Measurements from ENCODE around the gene BEND4. TPM values are rescaled to one million over a fixed set of nuclear protein-coding genes. Genes with fewer than 3 reads are reported as not detected.

BEND4 gene
- total RNA-seq, 1 experiment from 2014 or later = 0.13 TPM

DNA sequence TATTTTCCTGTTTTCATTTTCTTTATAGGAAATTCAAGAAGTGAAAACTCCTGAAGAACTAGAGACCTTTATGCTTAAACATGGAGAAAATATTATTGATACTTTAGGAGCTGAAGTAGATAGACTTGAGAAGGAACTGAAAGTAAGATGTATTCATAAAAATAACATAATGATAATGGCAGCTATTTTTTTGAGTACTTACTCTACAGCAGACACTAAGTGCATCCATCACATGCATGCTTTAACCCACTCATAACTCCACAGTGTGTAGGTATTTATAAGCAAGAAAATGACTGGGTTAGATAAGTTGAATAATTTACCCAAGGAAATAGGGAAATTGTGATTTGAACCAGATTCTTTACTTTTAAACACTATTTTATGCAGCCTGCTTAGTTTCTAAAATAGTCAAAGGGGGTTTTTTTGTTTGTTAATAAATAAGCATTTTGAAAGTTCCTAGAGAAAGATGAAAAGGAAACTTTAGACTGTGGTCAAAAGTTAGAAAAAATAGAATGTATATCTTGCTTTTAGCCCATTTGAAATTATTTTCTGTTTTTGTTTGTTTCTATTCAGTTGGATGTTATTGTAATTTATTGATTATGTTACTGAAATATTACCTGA is 74.2 kb downstream of the BEND4 start:
- CTCF ChIA-PET = no interaction called here
- intact Hi-C loops (cut with micrococcal nuclease; ENCODE audit: unreplicated experiment) = no loop called here
- DNase-seq (ENCODE audit: low spot score) = no peak
- BruUV-seq (replicated peaks) = no TSS peak
- no peaks in the 10 kb centered on the region for H3K27me3 ChIP-seq (replicated peaks; ENCODE audit: insufficient read depth, low read depth, low read length, poor library complexity)
- no peak for TF ChIP-seq EZH2 (IDR thresholded peaks at IDR 0.05; ENCODE audit: borderline replicate concordance, low read depth, low read length, poor library complexity, severe bottlenecking)
- TF ChIP-seq CTCF (conservative IDR thresholded peaks at IDR 0.05; ENCODE audit: low read depth, low read length) = no peak
- H3K9me3 ChIP-seq (ENCODE audit: low read depth, low read length, poor library complexity, severe bottlenecking) = no peaks in the 10 kb centered on the region
- H3K27ac ChIP-seq (ENCODE audit: low read depth, low read length, poor library complexity, severe bottlenecking) = no peak overlapping the region
- POLR2A ChIA-PET (ENCODE audit: low non-redundant PET) = no interaction called here
- H3K4me3 ChIP-seq (ENCODE audit: low read depth, low read length, poor library complexity, severe bottlenecking) = no peak overlapping the region
- no peaks in the 10 kb centered on the region for H3K4me1 ChIP-seq (ENCODE audit: insufficient read depth, low read length, poor library complexity, severe bottlenecking)
- H3K36me3 ChIP-seq (ENCODE audit: insufficient read depth, low read length, poor library complexity, severe bottlenecking) = no peaks in the 10 kb centered on the region

- no TSS peak for BruUV-seq (replicated peaks)
- H3K27me3 ChIP-seq (replicated peaks; ENCODE audit: insufficient read depth, low read depth, low read length, poor library complexity) = no peaks in the 10 kb centered on the region
- ChIA-PET CTCF (no interaction called here), POLR2A (ENCODE audit: low non-redundant PET) (no interaction called here)
- H3K36me3 ChIP-seq (ENCODE audit: insufficient read depth, low read length, poor library complexity, severe bottlenecking) = no peaks in the 10 kb centered on the region
- H3K27ac ChIP-seq (ENCODE audit: low read depth, low read length, poor library complexity, severe bottlenecking) = no peak overlapping the region
- no peaks in the 10 kb centered on the region for H3K9me3 ChIP-seq (ENCODE audit: low read depth, low read length, poor library complexity, severe bottlenecking)
- TF ChIP-seq CTCF (conservative IDR thresholded peaks at IDR 0.05; ENCODE audit: low read depth, low read length) = no peak
- TF ChIP-seq EZH2 (IDR thresholded peaks at IDR 0.05; ENCODE audit: borderline replicate concordance, low read depth, low read length, poor library complexity, severe bottlenecking) = no peak
- no peak for DNase-seq (ENCODE audit: low spot score)
- no peaks in the 10 kb centered on the region for H3K4me1 ChIP-seq (ENCODE audit: insufficient read depth, low read length, poor library complexity, severe bottlenecking)
- no peak overlapping the region for H3K4me3 ChIP-seq (ENCODE audit: low read depth, low read length, poor library complexity, severe bottlenecking)
- intact Hi-C loops (cut with micrococcal nuclease; ENCODE audit: unreplicated experiment) = no loop called here
Observed at GRCh38 chr4:42074294-42074693, 78.2 kb downstream of the BEND4 start.

GRCh38 chr4:42070463-42070862 is 82.0 kb downstream of the BEND4 start:
- TF ChIP-seq CTCF (conservative IDR thresholded peaks at IDR 0.05; ENCODE audit: low read depth, low read length) = no peak
- TF ChIP-seq EZH2 (IDR thresholded peaks at IDR 0.05; ENCODE audit: borderline replicate concordance, low read depth, low read length, poor library complexity, severe bottlenecking) = no peak
- CTCF ChIA-PET = no interaction called here
- Histone ChIP-seq H3K4me1 (ENCODE audit: insufficient read depth, low read length, poor library complexity, severe bottlenecking) (no peaks in the 10 kb centered on the region), H3K27me3 (replicated peaks; ENCODE audit: insufficient read depth, low read depth, low read length, poor library complexity) (no peaks in the 10 kb centered on the region), H3K27ac (ENCODE audit: low read depth, low read length, poor library complexity, severe bottlenecking) (no peak overlapping the region), H3K9me3 (ENCODE audit: low read depth, low read length, poor library complexity, severe bottlenecking) (no peaks in the 10 kb centered on the region), H3K4me3 (ENCODE audit: low read depth, low read length, poor library complexity, severe bottlenecking) (no peak overlapping the region), H3K36me3 (ENCODE audit: insufficient read depth, low read length, poor library complexity, severe bottlenecking) (no peaks in the 10 kb centered on the region)
- no peak for DNase-seq (ENCODE audit: low spot score)
- POLR2A ChIA-PET (ENCODE audit: low non-redundant PET) = no interaction called here
- BruUV-seq (replicated peaks) = no TSS peak
- intact Hi-C loops (cut with micrococcal nuclease; ENCODE audit: unreplicated experiment) = no loop called here

Data from A673 (cell line).